Ishikawa (cell line): ENCODE data around the gene HDAC9.

Experiments
- CEBPB ChIP-seq: IDR thresholded peaks from 2 replicates; pipeline ENCODE4 v1.6.1; 2012
- CREB1 ChIP-seq: IDR thresholded peaks from 2 replicates; pipeline ENCODE4 v1.6.1; 2012; ENCODE audit warnings: low read depth
- EGR1 ChIP-seq: IDR thresholded peaks from 2 replicates; pipeline ENCODE4 v1.6.1; 2012
- EP300 ChIP-seq: IDR thresholded peaks from 2 replicates; pipeline ENCODE4 v1.6.1; 2012; ENCODE audit warnings: borderline replicate concordance
- FOXM1 ChIP-seq: IDR thresholded peaks from 2 replicates; pipeline ENCODE4 v1.6.1; 2012; ENCODE audit warnings: low read depth, borderline replicate concordance
- MAX ChIP-seq: IDR thresholded peaks from 2 replicates; pipeline ENCODE4 v1.6.1; 2012
- NFIC ChIP-seq: IDR thresholded peaks from 2 replicates; pipeline ENCODE4 v1.6.1; 2012
- RAD21 ChIP-seq: IDR thresholded peaks from 2 replicates; pipeline ENCODE4 v1.6.1; 2012; ENCODE audit warnings: low read depth
- REST ChIP-seq: IDR thresholded peaks from 2 replicates; pipeline ENCODE4 v1.6.1; 2012; ENCODE audit warnings: low read depth, mild to moderate bottlenecking
- TAF1 ChIP-seq: IDR thresholded peaks from 2 replicates; pipeline ENCODE4 v1.6.1; 2012; ENCODE audit warnings: low read depth, mild to moderate bottlenecking
- TCF12 ChIP-seq: IDR thresholded peaks from 2 replicates; pipeline ENCODE4 v1.6.1; 2012; ENCODE audit warnings: low read depth
- TEAD4 ChIP-seq: IDR thresholded peaks from 2 replicates; pipeline ENCODE4 v1.6.1; 2012
- USF1 ChIP-seq: IDR thresholded peaks from 2 replicates; pipeline ENCODE4 v1.6.1; 2012
- YY1 ChIP-seq: IDR thresholded peaks from 2 replicates; pipeline ENCODE4 v1.6.1; 2012; ENCODE audit warnings: low read depth
- ZBTB7A ChIP-seq: IDR thresholded peaks from 2 replicates; pipeline ENCODE4 v1.6.1; 2012; ENCODE audit warnings: low read depth

Gene HDAC9

GRCh38 chr7:18971839-18972238, 476.3 kb downstream of the HDAC9 start:
- TF ChIP-seq TCF12: no peak
- no peak for TF ChIP-seq TAF1
- no peak for TF ChIP-seq FOXM1
- no peak for TF ChIP-seq CEBPB
- TF ChIP-seq NFIC: no peak
- no peak for TF ChIP-seq MAX
- TF ChIP-seq ZBTB7A: no peak
- no peak for TF ChIP-seq RAD21
- no peak for TF ChIP-seq USF1
- no peak for TF ChIP-seq TEAD4
- no peak for TF ChIP-seq REST
- no peak for TF ChIP-seq EP300
- no peak for TF ChIP-seq CREB1
- TF ChIP-seq YY1: no peak
- TF ChIP-seq EGR1: no peak

- TF ChIP-seq TCF12 (no peak), FOXM1 (no peak), RAD21 (no peak), EP300 (no peak), TAF1 (no peak), CREB1 (no peak), REST (no peak), CEBPB (no peak), EGR1 (no peak), MAX (no peak), USF1 (no peak), YY1 (no peak), ZBTB7A (no peak), TEAD4 (no peak), NFIC (no peak)
Observed at GRCh38 chr7:18974803-18975202, 479.3 kb downstream of the HDAC9 start.

- no peak for TF ChIP-seq YY1
- TF ChIP-seq NFIC: no peak
- TF ChIP-seq CEBPB: no peak
- no peak for TF ChIP-seq ZBTB7A
- TF ChIP-seq TAF1: no peak
- TF ChIP-seq EP300: no peak
- no peak for TF ChIP-seq REST
- TF ChIP-seq CREB1: no peak
- no peak for TF ChIP-seq USF1
- TF ChIP-seq TEAD4: no peak
- no peak for TF ChIP-seq FOXM1
- TF ChIP-seq RAD21: no peak
- no peak for TF ChIP-seq EGR1
- TF ChIP-seq MAX: no peak
- no peak for TF ChIP-seq TCF12
Observed at GRCh38 chr7:18975276-18975675, 479.7 kb downstream of the HDAC9 start.

GRCh38 chr7:18975689-18976280, 480.2 kb downstream of the HDAC9 start:
- TF ChIP-seq CEBPB (no peak), CREB1 (no peak), EP300 (no peak), USF1 (no peak), YY1 (no peak), TAF1 (no peak), TEAD4 (no peak), TCF12 (no peak), EGR1 (no peak), ZBTB7A (no peak), MAX (no peak), FOXM1 (no peak), RAD21 (no peak), NFIC (no peak), REST (no peak)
